ENCODE measurements around the gene CD320. TPM values are rescaled to one million over a fixed set of nuclear protein-coding genes. Genes with fewer than 3 reads are reported as not detected.
"Not testable (repeated sequence)": the region's sequence is repeated elsewhere in the genome, so short reads cannot be mapped to it uniquely, and the experiment has no call there.

CD320 gene
- total and polyA plus RNA-seq, 10 of the 15 experiments (the other 5 are each of a cell fraction or from before 2014, with no cell fraction given), result 1.1 to 134 (median 46.5) TPM

GRCh38 chr19:8265872-8266271 is 42.3 kb downstream of the CD320 start:
- DNase-seq (ENCODE audit: low read depth, low spot score) (no peak), ATAC-seq (no peak), FAIRE-seq (no peak)
- no peaks in the 10 kb centered on the region for H4K20me1 ChIP-seq (ENCODE audit: control insufficient read depth, insufficient read depth)
- in situ Hi-C loops (cut with MboI), result no loop called here
- RAD21 ChIA-PET (ENCODE audit: unreplicated experiment), result no interaction called here
- no peak overlapping the region for H2AFZ ChIP-seq (ENCODE audit: control insufficient read depth, low read depth, low read length)
- H3K4me2 ChIP-seq (ENCODE audit: control insufficient read depth, insufficient read depth), result no peak overlapping the region
- POLR2A ChIA-PET, result no interaction called here
- no peaks in the 10 kb centered on the region for H3K9me3 ChIP-seq (replicated peaks; ENCODE audit: control insufficient read depth, insufficient read depth, low read length)
- no peak overlapping the region for H3K27ac ChIP-seq (ENCODE audit: control insufficient read depth, insufficient read depth)
- no peaks in the 10 kb centered on the region for H3K27me3 ChIP-seq (replicated peaks in 1 of 2; ENCODE audit: control insufficient read depth in 2 of 2, insufficient read depth in 2 of 2, low read length in 1 of 2)
- intact Hi-C loops (cut with micrococcal nuclease; ENCODE audit: unreplicated experiment), result loop anchor here (5.0 kb wide), 2 partner anchors 56 to 131 kb away; partner anchors contain the start of genes NDUFA7 and RPS28
- no peak overlapping the region for H3K4me3 ChIP-seq
- H3K4me1 ChIP-seq (ENCODE audit: control insufficient read depth, insufficient read depth, low read length), result peaks cover 21% of the 10 kb centered on the region
- no peak overlapping the region for H3K9ac ChIP-seq (ENCODE audit: control insufficient read depth, insufficient read depth, low read length)
- no peak for TF ChIP-seq TAF1 (IDR thresholded peaks at IDR 0.05; ENCODE audit: borderline replicate concordance, low read depth, low read length)
- CTCF ChIA-PET, result interaction anchor here (0.6 to 0.7 kb wide), 2 partner anchors 240 to 322 kb away, joined by 3 read pairs; partner anchors contain the start of gene TIMM44
- BruUV-seq (replicated peaks), result no TSS peak
- SMC1A ChIA-PET (ENCODE audit: uncharacterized antibody, unreplicated experiment), result interaction anchor here (0.6 kb wide), 1 partner anchor 191 kb away, joined by 3 read pairs; no protein-coding TSS in a partner anchor
- 97% methylated on average over 3 of the region's 3 CpGs for WGBS (ENCODE audit: insufficient coverage, insufficient replicate concordance, low lambda C conversion rate, missing lambda C conversion rate)
- peaks cover 0 to 5% of the 10 kb centered on the region in 2 experiments; a peak in 3 of 4 replicates for H3K36me3 ChIP-seq (ENCODE audit: control insufficient read depth in 2 of 2, insufficient read depth in 2 of 2, low read length in 1 of 2)
- H3K79me2 ChIP-seq (ENCODE audit: control insufficient read depth, insufficient read depth, low read length), result no peaks in the 10 kb centered on the region

- H3K27me3 ChIP-seq (replicated peaks in 1 of 2; ENCODE audit: control insufficient read depth in 2 of 2, insufficient read depth in 2 of 2, low read length in 1 of 2); H3K4me3 ChIP-seq; intact Hi-C loops (cut with micrococcal nuclease; ENCODE audit: unreplicated experiment); ATAC-seq; SMC1A ChIA-PET (ENCODE audit: uncharacterized antibody, unreplicated experiment); H3K9me3 ChIP-seq (replicated peaks; ENCODE audit: control insufficient read depth, insufficient read depth, low read length); BruUV-seq (replicated peaks); H3K4me2 ChIP-seq (ENCODE audit: control insufficient read depth, insufficient read depth); H3K4me1 ChIP-seq (ENCODE audit: control insufficient read depth, insufficient read depth, low read length); H3K79me2 ChIP-seq (ENCODE audit: control insufficient read depth, insufficient read depth, low read length); DNase-seq (ENCODE audit: low read depth, low spot score); H4K20me1 ChIP-seq (ENCODE audit: control insufficient read depth, insufficient read depth); H3K27ac ChIP-seq (ENCODE audit: control insufficient read depth, insufficient read depth); H3K36me3 ChIP-seq (ENCODE audit: control insufficient read depth in 2 of 2, insufficient read depth in 2 of 2, low read length in 1 of 2); H3K9ac ChIP-seq (ENCODE audit: control insufficient read depth, insufficient read depth, low read length); H2AFZ ChIP-seq (ENCODE audit: control insufficient read depth, low read depth, low read length); RAD21 ChIA-PET (ENCODE audit: unreplicated experiment); FAIRE-seq; in situ Hi-C loops (cut with MboI): not testable (repeated sequence)
- 88% methylated on average over 4 of the region's 4 CpGs for WGBS (ENCODE audit: insufficient coverage, insufficient replicate concordance, low lambda C conversion rate, missing lambda C conversion rate)
- POLR2A ChIA-PET, result interaction anchor here (1.1 kb wide), 1 partner anchor 52 kb away, joined by 7 read pairs; no protein-coding TSS in a partner anchor
- CTCF ChIA-PET, result interaction anchor here (0.6 to 1.4 kb wide), 3 partner anchors 70 to 109 kb away, joined by 3 to 4 read pairs (median 4); no protein-coding TSS in a partner anchor
Observed at GRCh38 chr19:8264248-8264647, 43.9 kb downstream of the CD320 start.
